ENCODE results near the gene RYR1.

DNA sequence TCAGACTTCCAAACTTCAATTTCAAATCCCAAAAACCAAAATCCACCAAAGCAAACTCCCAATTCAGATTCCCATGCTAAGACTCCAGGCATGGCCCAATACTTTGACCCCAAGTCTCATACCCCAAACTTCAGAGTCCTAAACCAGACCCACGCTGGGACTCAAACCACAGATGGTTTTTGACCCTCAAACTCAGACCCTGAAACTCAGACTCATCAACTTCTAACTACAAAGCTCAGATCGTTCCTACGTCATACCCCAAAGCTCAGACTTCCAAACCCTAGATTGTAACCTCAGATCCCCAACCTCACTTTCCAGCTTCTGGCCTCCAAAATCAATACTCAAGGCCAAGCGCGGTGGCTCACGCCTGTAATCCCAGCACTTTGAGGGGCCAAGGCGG, 11.9 kb downstream of the RYR1 start:
- TF ChIP-seq EZH2 (IDR thresholded peaks at IDR 0.05; ENCODE audit: insufficient read depth, poor library complexity, severe bottlenecking) (no peak), EZH2phosphoT487 (IDR thresholded peaks at IDR 0.05; ENCODE audit: insufficient read depth, low read depth) (no peak)

Measured in GM23248 (cell line).